ENCODE results near the gene SLC39A3.

DNA sequence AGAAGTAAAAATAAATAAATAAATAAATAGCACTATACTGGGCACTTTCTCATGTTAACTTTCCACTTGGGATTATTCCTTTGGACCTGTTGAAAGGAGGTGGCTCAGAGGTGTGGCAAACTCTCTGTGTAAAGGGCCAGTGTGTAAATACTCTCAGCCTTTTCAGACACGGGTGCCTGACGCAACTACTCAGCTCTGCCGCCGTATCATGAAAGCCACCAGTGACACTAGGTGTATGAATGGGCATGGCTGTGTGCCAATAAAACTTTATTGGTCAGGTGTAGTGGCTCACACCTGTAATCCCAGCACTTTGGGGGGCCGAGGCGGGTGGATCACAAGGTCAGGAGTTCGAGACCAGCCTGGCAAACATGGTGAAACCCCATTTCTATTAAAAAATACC lies 20.1 kb upstream of the SLC39A3 start:
- TF ChIP-seq GATA2 (IDR thresholded peaks at IDR 0.05; ENCODE audit: low read depth, low read length) (no peak), GATA3 (IDR thresholded peaks at IDR 0.05; ENCODE audit: low read depth, low read length) (no peak)

All from SH-SY5Y (cell line).